H1 (cell line): Measurements from ENCODE around the gene C22orf23.

Experiments used
- CHD1 ChIP-seq: IDR thresholded peaks from 2 replicates; pipeline ENCODE4 v1.6.1; 2012; ENCODE audit warnings: low read depth, low read length, improper control_type of control experiment
- EZH2 ChIP-seq: fragments of 200-600 bp; sonication (generic); IDR thresholded peaks from 2 replicates; pipeline ENCODE4 v1.7.1; 2012; ENCODE audit warnings: low read depth, mild to moderate bottlenecking, moderate library complexity, low read length, inconsistent platforms; ENCODE audit not compliant: severe bottlenecking
- GABPA ChIP-seq: IDR thresholded peaks from 2 replicates; pipeline ENCODE4 v1.6.1; 2011; ENCODE audit warnings: mild to moderate bottlenecking, low read length, moderate library complexity, borderline replicate concordance; ENCODE audit not compliant: insufficient read depth
- POLR2A ChIP-seq, 2 experiments: IDR thresholded peaks; 1 replicate in 1 of 2; 2 replicates in 1 of 2; pipeline ENCODE4 v1.6.1; 2011; ENCODE audit warnings: low read depth in 2 of 2, low read length in 2 of 2, mild to moderate bottlenecking in 2 of 2; ENCODE audit errors: control extremely low read depth in 1 of 2
- POLR2AphosphoS5 ChIP-seq: IDR thresholded peaks from 2 replicates; pipeline ENCODE4 v1.6.1; 2011; ENCODE audit warnings: low read depth, low read length
- RXRA ChIP-seq: IDR thresholded peaks from 2 replicates; pipeline ENCODE4 v1.6.1; 2011; ENCODE audit warnings: low read depth, mild to moderate bottlenecking, low read length, moderate library complexity; ENCODE audit not compliant: insufficient read depth
- SIN3A ChIP-seq, 2 experiments: IDR thresholded peaks in 1 of 2; conservative IDR thresholded peaks in 1 of 2; 2 replicates each; pipeline ENCODE4 v1.6.1; 2011 to 2012; ENCODE audit warnings: low read length in 2 of 2, improper control_type of control experiment in 1 of 2, low read depth in 1 of 2, mild to moderate bottlenecking in 1 of 2
- SP1 ChIP-seq: IDR thresholded peaks from 2 replicates; pipeline ENCODE4 v1.6.1; 2011; ENCODE audit warnings: low read depth, low read length
- YY1 ChIP-seq: IDR thresholded peaks from 2 replicates; pipeline ENCODE4 v1.6.1; 2011; ENCODE audit warnings: low read depth, mild to moderate bottlenecking, low read length
- TF ChIP-seq, protein P1 (sequence below), 3 experiments: IDR thresholded peaks; 1 replicate in 2 of 3; 2 replicates in 1 of 3; pipeline versions ENCODE4 v1.5.1 to v1.6.1; 2011; ENCODE audit warnings: low read length in 3 of 3, mild to moderate bottlenecking in 3 of 3, inconsistent platforms in 2 of 3, low read depth in 1 of 3, moderate library complexity in 1 of 3; ENCODE audit not compliant: insufficient read depth in 1 of 3; ENCODE audit errors: control extremely low read depth in 1 of 3

DNA sequence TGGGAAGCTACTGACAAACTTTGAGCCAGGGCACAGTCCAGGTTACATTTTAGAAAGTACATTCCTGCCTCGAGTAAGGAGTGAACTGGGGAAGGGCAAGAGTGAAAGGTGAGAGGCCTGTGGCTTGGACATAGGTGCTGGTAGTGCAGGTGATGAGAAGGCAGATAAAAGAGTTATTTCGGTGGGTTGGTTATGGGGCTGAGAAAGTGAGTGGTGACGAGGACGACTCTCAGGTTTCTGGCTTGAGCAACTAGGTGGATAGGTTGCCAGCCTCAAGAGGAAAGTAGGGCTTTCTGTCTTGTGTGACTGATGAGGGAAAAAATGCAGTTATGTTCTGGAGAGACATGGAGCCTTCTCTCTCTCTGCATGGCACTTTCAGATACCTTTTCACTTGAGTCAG is 3.8 kb upstream of the C22orf23 start:
- TF ChIP-seq, protein P1, sequence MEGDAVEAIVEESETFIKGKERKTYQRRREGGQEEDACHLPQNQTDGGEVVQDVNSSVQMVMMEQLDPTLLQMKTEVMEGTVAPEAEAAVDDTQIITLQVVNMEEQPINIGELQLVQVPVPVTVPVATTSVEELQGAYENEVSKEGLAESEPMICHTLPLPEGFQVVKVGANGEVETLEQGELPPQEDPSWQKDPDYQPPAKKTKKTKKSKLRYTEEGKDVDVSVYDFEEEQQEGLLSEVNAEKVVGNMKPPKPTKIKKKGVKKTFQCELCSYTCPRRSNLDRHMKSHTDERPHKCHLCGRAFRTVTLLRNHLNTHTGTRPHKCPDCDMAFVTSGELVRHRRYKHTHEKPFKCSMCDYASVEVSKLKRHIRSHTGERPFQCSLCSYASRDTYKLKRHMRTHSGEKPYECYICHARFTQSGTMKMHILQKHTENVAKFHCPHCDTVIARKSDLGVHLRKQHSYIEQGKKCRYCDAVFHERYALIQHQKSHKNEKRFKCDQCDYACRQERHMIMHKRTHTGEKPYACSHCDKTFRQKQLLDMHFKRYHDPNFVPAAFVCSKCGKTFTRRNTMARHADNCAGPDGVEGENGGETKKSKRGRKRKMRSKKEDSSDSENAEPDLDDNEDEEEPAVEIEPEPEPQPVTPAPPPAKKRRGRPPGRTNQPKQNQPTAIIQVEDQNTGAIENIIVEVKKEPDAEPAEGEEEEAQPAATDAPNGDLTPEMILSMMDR (IDR thresholded peaks at IDR 0.05; ENCODE audit: control extremely low read depth in 1 of 3, insufficient read depth in 1 of 3, low read depth in 1 of 3, low read length in 3 of 3): no peak
- TF ChIP-seq EZH2: no peak
- TF ChIP-seq YY1: no peak
- no peak for TF ChIP-seq POLR2A (IDR thresholded peaks at IDR 0.05; ENCODE audit: control extremely low read depth in 1 of 2, low read depth in 2 of 2, low read length in 2 of 2)
- no peak for TF ChIP-seq SP1
- TF ChIP-seq CHD1: no peak
- no peak for TF ChIP-seq POLR2AphosphoS5
- TF ChIP-seq RXRA: no peak
- TF ChIP-seq GABPA: no peak
- TF ChIP-seq SIN3A (conservative IDR thresholded peaks at IDR 0.05 in 1 of 2, IDR thresholded peaks at IDR 0.05 in 1 of 2; ENCODE audit: low read depth in 1 of 2, low read length in 2 of 2): no peak
